HG02571 (cell line): ENCODE data around the gene CCND2.

Source experiments
- ATAC-seq: cut with Tn5 transposase; IDR thresholded peaks from one replicate; pipeline ENCODE4 v1.9.1; 2021; ENCODE audit warnings: mild to moderate bottlenecking, moderate library complexity; ENCODE audit not compliant: unreplicated experiment

The CCND2 gene

GRCh38 chr12:4275870-4276301, 2.3 kb downstream of the CCND2 start:
- no peak for ATAC-seq

- no peak for ATAC-seq
Observed at GRCh38 chr12:4276524-4277204, 3.1 kb downstream of the CCND2 start.

- ATAC-seq = no peak
Observed at GRCh38 chr12:4277205-4277543, 3.6 kb downstream of the CCND2 start.

- no peak for ATAC-seq
Observed at GRCh38 chr12:4277857-4278256, 4.3 kb downstream of the CCND2 start.

- ATAC-seq = no peak
Observed at GRCh38 chr12:4278329-4279197, 5.0 kb downstream of the CCND2 start.

GRCh38 chr12:4279198-4279690, 5.7 kb downstream of the CCND2 start:
- no peak for ATAC-seq

GRCh38 chr12:4280351-4281163, 7.0 kb downstream of the CCND2 start:
- no peak for ATAC-seq

- ATAC-seq = no peak
Observed at GRCh38 chr12:4281173-4281654, 7.7 kb downstream of the CCND2 start.

GRCh38 chr12:4282103-4282891, 8.7 kb downstream of the CCND2 start:
- no peak for ATAC-seq

- ATAC-seq = no peak
Observed at GRCh38 chr12:4282892-4283511, 9.4 kb downstream of the CCND2 start.

GRCh38 chr12:4283512-4284255, 10.1 kb downstream of the CCND2 start:
- ATAC-seq = no peak

- ATAC-seq = no peak
Observed at GRCh38 chr12:4284306-4284705, 10.7 kb downstream of the CCND2 start.

- ATAC-seq = no peak
Observed at GRCh38 chr12:4285070-4285469, 11.5 kb downstream of the CCND2 start.

GRCh38 chr12:4286228-4286627, 12.7 kb downstream of the CCND2 start:
- ATAC-seq = no peak

GRCh38 chr12:4286771-4287317, 13.3 kb downstream of the CCND2 start:
- ATAC-seq = no peak

- ATAC-seq = no peak
Observed at GRCh38 chr12:4287325-4288211, 14.0 kb downstream of the CCND2 start.

- ATAC-seq = no peak
Observed at GRCh38 chr12:4288296-4289131, 15.0 kb downstream of the CCND2 start.
